GM13977 (cell line): ENCODE measurements around the gene TMPRSS3.
A peak's percentile ranks its signal among the peaks of the same experiment; 100 is the strongest.

Source experiments
- DNase-seq: peaks from one replicate; pipeline ENCODE4 v3.0.0; 2012; ENCODE audit warnings: low spot score
- CTCF ChIP-seq: IDR thresholded peaks from 2 replicates; pipeline ENCODE4 v1.5.1; 2012; ENCODE audit warnings: mild to moderate bottlenecking, control low read depth; ENCODE audit not compliant: insufficient read depth; ENCODE audit errors: extremely low read depth, missing control alignments
- in situ Hi-C: fragments of 300-500 bp; cut with MboI; formaldehyde crosslinking; loops from one replicate; pipeline ENCODE4 v1.12.0; 2022; ENCODE audit warnings: low sequenced_read_pairs, low pct_unique_long_range_greater_than_20kb, mixed read lengths, inconsistent platforms; ENCODE audit not compliant: unreplicated experiment

TMPRSS3 gene

GRCh38 chr21:42424914-42425541, 29.2 kb upstream of the TMPRSS3 start:
- DNase-seq: no peak
- no peak for TF ChIP-seq CTCF
- in situ Hi-C loops: loop anchor here (5.0 kb wide), 1 partner anchor 53 kb away; no protein-coding TSS in a partner anchor

GRCh38 chr21:42423685-42424084, 27.8 kb upstream of the TMPRSS3 start:
- in situ Hi-C loops: no loop called here
- no peak for TF ChIP-seq CTCF
- DNase-seq: no peak

GRCh38 chr21:42423197-42423675, 27.4 kb upstream of the TMPRSS3 start:
- DNase-seq: peak; percentile 55
- in situ Hi-C loops: no loop called here
- no peak for TF ChIP-seq CTCF

GRCh38 chr21:42421018-42421793, 25.4 kb upstream of the TMPRSS3 start:
- DNase-seq: no peak
- TF ChIP-seq CTCF: no peak
- in situ Hi-C loops: no loop called here

GRCh38 chr21:42419845-42420244, 24.0 kb upstream of the TMPRSS3 start:
- in situ Hi-C loops: no loop called here
- no peak for TF ChIP-seq CTCF
- no peak for DNase-seq

- no peak for TF ChIP-seq CTCF
- in situ Hi-C loops: no loop called here
- no peak for DNase-seq
Measured at GRCh38 chr21:42418886-42419285, 23.0 kb upstream of the TMPRSS3 start.
